ENCODE data around the gene FUT2. TPM values are rescaled to one million over a fixed set of nuclear protein-coding genes. Genes with fewer than 3 reads are reported as not detected.

FUT2 gene
- total and polyA plus RNA-seq, 2 of the 13 experiments (the other 11 are each of a cell fraction or from before 2014, with no cell fraction given): 0.07 TPM; not detected in 1

DNA sequence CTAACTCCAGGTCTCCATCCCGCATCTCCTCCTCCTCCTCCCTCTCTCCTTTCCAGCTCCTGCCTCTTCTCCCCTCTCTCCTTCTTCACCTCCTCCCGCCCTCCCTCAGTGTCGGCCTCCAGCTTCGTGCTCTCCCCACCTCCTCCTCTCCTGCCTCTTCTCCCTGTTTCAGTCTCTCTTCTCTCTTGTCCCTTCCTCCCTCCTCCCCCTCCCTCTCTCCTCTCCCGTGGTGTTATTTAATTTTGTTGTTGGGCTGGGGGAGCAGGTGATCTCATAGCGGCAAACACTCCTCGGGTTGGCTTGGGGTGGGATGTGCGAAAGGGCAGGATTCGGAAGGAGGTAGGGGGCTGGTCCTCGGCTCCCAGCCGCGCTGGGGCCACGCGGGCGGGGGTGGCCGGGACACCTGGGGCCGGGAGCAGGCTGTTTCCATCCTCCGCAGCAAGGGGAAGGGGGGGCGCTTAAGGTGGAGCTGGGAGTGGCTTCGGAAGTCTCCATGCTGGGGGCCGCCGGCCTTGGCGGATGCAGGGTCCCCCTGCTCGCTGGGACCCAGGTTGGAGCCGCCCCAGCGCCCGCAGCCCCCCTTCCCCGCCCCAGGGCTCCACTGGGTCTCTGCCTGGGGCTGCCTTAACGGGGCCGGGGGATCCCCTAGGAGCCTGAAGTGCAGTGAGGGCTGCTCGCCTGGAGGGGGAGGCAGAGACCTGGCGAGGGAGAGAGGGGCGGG lies 49.6 kb upstream of the FUT2 start, which contains the start of gene CA11 (continued):
- TF ChIP-seq, protein P1, sequence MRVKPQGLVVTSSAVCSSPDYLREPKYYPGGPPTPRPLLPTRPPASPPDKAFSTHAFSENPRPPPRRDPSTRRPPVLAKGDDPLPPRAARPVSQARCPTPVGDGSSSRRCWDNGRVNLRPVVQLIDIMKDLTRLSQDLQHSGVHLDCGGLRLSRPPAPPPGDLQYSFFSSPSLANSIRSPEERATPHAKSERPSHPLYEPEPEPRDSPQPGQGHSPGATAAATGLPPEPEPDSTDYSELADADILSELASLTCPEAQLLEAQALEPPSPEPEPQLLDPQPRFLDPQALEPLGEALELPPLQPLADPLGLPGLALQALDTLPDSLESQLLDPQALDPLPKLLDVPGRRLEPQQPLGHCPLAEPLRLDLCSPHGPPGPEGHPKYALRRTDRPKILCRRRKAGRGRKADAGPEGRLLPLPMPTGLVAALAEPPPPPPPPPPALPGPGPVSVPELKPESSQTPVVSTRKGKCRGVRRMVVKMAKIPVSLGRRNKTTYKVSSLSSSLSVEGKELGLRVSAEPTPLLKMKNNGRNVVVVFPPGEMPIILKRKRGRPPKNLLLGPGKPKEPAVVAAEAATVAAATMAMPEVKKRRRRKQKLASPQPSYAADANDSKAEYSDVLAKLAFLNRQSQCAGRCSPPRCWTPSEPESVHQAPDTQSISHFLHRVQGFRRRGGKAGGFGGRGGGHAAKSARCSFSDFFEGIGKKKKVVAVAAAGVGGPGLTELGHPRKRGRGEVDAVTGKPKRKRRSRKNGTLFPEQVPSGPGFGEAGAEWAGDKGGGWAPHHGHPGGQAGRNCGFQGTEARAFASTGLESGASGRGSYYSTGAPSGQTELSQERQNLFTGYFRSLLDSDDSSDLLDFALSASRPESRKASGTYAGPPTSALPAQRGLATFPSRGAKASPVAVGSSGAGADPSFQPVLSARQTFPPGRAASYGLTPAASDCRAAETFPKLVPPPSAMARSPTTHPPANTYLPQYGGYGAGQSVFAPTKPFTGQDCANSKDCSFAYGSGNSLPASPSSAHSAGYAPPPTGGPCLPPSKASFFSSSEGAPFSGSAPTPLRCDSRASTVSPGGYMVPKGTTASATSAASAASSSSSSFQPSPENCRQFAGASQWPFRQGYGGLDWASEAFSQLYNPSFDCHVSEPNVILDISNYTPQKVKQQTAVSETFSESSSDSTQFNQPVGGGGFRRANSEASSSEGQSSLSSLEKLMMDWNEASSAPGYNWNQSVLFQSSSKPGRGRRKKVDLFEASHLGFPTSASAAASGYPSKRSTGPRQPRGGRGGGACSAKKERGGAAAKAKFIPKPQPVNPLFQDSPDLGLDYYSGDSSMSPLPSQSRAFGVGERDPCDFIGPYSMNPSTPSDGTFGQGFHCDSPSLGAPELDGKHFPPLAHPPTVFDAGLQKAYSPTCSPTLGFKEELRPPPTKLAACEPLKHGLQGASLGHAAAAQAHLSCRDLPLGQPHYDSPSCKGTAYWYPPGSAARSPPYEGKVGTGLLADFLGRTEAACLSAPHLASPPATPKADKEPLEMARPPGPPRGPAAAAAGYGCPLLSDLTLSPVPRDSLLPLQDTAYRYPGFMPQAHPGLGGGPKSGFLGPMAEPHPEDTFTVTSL (CRISPR knock-in tag; IDR thresholded peaks at IDR 0.05; ENCODE audit: borderline replicate concordance): no peak
- TF ChIP-seq, protein P2, sequence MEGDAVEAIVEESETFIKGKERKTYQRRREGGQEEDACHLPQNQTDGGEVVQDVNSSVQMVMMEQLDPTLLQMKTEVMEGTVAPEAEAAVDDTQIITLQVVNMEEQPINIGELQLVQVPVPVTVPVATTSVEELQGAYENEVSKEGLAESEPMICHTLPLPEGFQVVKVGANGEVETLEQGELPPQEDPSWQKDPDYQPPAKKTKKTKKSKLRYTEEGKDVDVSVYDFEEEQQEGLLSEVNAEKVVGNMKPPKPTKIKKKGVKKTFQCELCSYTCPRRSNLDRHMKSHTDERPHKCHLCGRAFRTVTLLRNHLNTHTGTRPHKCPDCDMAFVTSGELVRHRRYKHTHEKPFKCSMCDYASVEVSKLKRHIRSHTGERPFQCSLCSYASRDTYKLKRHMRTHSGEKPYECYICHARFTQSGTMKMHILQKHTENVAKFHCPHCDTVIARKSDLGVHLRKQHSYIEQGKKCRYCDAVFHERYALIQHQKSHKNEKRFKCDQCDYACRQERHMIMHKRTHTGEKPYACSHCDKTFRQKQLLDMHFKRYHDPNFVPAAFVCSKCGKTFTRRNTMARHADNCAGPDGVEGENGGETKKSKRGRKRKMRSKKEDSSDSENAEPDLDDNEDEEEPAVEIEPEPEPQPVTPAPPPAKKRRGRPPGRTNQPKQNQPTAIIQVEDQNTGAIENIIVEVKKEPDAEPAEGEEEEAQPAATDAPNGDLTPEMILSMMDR (CRISPR knock-in tag; IDR thresholded peaks at IDR 0.05): peak; percentile 98
- TF ChIP-seq AGO2 (optimal IDR thresholded peaks at IDR 0.05; ENCODE audit: low read depth, low read length): no peak
- no peak for TF ChIP-seq PRPF4 (IDR thresholded peaks at IDR 0.05; ENCODE audit: low read depth, low read length, poor library complexity, severe bottlenecking)
- TF ChIP-seq, protein P3, sequence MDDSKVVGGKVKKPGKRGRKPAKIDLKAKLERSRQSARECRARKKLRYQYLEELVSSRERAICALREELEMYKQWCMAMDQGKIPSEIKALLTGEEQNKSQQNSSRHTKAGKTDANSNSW (CRISPR knock-in tag; IDR thresholded peaks at IDR 0.05; ENCODE audit: borderline replicate concordance): 0 out of 2 replicates have a peak, but pooled peaks have one; percentile 30
- no peak for TF ChIP-seq HOXA3 (CRISPR knock-in tag; IDR thresholded peaks at IDR 0.05)
- TF ChIP-seq ZNF780A (CRISPR knock-in tag; IDR thresholded peaks at IDR 0.05): 0 out of 2 replicates have a peak, but pooled peaks have one; percentile 20
- no peak for TF ChIP-seq ZNF772 (CRISPR knock-in tag; IDR thresholded peaks at IDR 0.05)
- no peak for TF ChIP-seq BORCS8-MEF2B (CRISPR knock-in tag; IDR thresholded peaks at IDR 0.05)
- TF ChIP-seq NR2F6 (IDR thresholded peaks at IDR 0.05): no peak
- TF ChIP-seq NR2F6 (CRISPR knock-in tag; IDR thresholded peaks at IDR 0.05): peak; percentile 35; the same call in 1 of the 2 replicates
- 0 out of 2 replicates have a peak, but pooled peaks have one; percentile 17 for TF ChIP-seq RXRB (CRISPR knock-in tag; IDR thresholded peaks at IDR 0.05; ENCODE audit: borderline replicate concordance)
- TF ChIP-seq ZNF136 (CRISPR knock-in tag; IDR thresholded peaks at IDR 0.05; ENCODE audit: low read depth): no peak
- TF ChIP-seq, protein P4, sequence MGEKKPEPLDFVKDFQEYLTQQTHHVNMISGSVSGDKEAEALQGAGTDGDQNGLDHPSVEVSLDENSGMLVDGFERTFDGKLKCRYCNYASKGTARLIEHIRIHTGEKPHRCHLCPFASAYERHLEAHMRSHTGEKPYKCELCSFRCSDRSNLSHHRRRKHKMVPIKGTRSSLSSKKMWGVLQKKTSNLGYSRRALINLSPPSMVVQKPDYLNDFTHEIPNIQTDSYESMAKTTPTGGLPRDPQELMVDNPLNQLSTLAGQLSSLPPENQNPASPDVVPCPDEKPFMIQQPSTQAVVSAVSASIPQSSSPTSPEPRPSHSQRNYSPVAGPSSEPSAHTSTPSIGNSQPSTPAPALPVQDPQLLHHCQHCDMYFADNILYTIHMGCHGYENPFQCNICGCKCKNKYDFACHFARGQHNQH (CRISPR knock-in tag; IDR thresholded peaks at IDR 0.05): no peak
- TF ChIP-seq ZNF180 (CRISPR knock-in tag; IDR thresholded peaks at IDR 0.05; ENCODE audit: borderline replicate concordance, low read depth): no peak
- TF ChIP-seq, protein P5, sequence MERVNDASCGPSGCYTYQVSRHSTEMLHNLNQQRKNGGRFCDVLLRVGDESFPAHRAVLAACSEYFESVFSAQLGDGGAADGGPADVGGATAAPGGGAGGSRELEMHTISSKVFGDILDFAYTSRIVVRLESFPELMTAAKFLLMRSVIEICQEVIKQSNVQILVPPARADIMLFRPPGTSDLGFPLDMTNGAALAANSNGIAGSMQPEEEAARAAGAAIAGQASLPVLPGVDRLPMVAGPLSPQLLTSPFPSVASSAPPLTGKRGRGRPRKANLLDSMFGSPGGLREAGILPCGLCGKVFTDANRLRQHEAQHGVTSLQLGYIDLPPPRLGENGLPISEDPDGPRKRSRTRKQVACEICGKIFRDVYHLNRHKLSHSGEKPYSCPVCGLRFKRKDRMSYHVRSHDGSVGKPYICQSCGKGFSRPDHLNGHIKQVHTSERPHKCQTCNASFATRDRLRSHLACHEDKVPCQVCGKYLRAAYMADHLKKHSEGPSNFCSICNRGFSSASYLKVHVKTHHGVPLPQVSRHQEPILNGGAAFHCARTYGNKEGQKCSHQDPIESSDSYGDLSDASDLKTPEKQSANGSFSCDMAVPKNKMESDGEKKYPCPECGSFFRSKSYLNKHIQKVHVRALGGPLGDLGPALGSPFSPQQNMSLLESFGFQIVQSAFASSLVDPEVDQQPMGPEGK (CRISPR knock-in tag; IDR thresholded peaks at IDR 0.05): peak; percentile 73
- no peak for TF ChIP-seq RFX5 (IDR thresholded peaks at IDR 0.05; ENCODE audit: low read depth, low read length)
